GM12891 (cell line): ENCODE data around the gene B4GALT7.
"Not testable (repeated sequence)": the region's sequence is repeated elsewhere in the genome, so short reads cannot be mapped to it uniquely, and the experiment has no call there.

ENCODE experiments used
- POLR2A ChIP-seq: IDR thresholded peaks from 2 replicates; pipeline ENCODE4 v1.6.1; 2011; ENCODE audit warnings: low read depth, low read length, control low read depth
- POLR2AphosphoS5 ChIP-seq: IDR thresholded peaks from 2 replicates; pipeline ENCODE4 v1.6.1; 2011; ENCODE audit warnings: low read depth, low read length, control low read depth
- TAF1 ChIP-seq: IDR thresholded peaks from 2 replicates; pipeline ENCODE4 v1.6.1; 2011; ENCODE audit warnings: low read depth, low read length, control low read depth

GRCh38 chr5:177658542-177658941, 58.6 kb downstream of the B4GALT7 start:
- TF ChIP-seq POLR2A, POLR2AphosphoS5, TAF1: not testable (repeated sequence)
